Measurements from ENCODE around the gene TMEM184B. TPM values are rescaled to one million over a fixed set of nuclear protein-coding genes. Genes with fewer than 3 reads are reported as not detected.

Gene TMEM184B
- total and polyA plus RNA-seq, 4 donors = 7.5 to 12.6 (median 9.9) TPM

- TF ChIP-seq CTCF (IDR thresholded peaks at IDR 0.05; ENCODE audit: low read depth, low read length, missing input control) = no peak
Observed at GRCh38 chr22:38174626-38175025, 98.2 kb downstream of the TMEM184B start (continued).

- no peak overlapping the region for H3K4me3 ChIP-seq (ENCODE audit: low read depth in 1 of 3, low read length in 3 of 3)
- H3K4me1 ChIP-seq (ENCODE audit: control insufficient read depth in 4 of 4, insufficient read depth in 4 of 4, low read length in 3 of 4) = peaks cover 7 to 17% (median 17%) of the 10 kb centered on the region in 4 donors
- TF ChIP-seq REST (IDR thresholded peaks at IDR 0.05) = no peak
- no peak for TF ChIP-seq TAF1 (conservative IDR thresholded peaks at IDR 0.05)
- TF ChIP-seq NR2F2 (IDR thresholded peaks at IDR 0.05) = no peak
- TF ChIP-seq EGR1 (IDR thresholded peaks at IDR 0.05; ENCODE audit: low read depth in 2 of 2) = no peak
- TF ChIP-seq HNF4G (IDR thresholded peaks at IDR 0.05) = no peak
- no peak overlapping the region for H3K9ac ChIP-seq (ENCODE audit: low read depth in 1 of 2, low read length in 2 of 2)
- no peak overlapping the region for H3K27ac ChIP-seq (ENCODE audit: low read depth in 1 of 2, low read length in 2 of 2)
- H3K36me3 ChIP-seq (ENCODE audit: control insufficient read depth in 4 of 4, insufficient read depth in 3 of 4, low read depth in 1 of 4, low read length in 3 of 4) = peaks cover 0 to 1% (median 0%) of the 10 kb centered on the region in 4 donors
- DNase-seq (ENCODE audit: low spot score) = no peak
- 98% methylated on average over 4 of the region's 4 CpGs for WGBS
- H3K9me3 ChIP-seq (ENCODE audit: control insufficient read depth in 4 of 4, low read length in 3 of 4) = no peaks in the 10 kb centered on the region
- no peaks in the 10 kb centered on the region for H3K27me3 ChIP-seq (ENCODE audit: control insufficient read depth in 4 of 4, insufficient read depth in 4 of 4, low read length in 3 of 4)
Observed at GRCh38 chr22:38173641-38173906, 99.2 kb downstream of the TMEM184B start.

GRCh38 chr22:38172832-38173640 lies 99.8 kb downstream of the TMEM184B start:
- Histone ChIP-seq H3K4me3 (ENCODE audit: low read depth in 1 of 3, low read length in 3 of 3) (no peak overlapping the region), H3K36me3 (ENCODE audit: control insufficient read depth in 4 of 4, insufficient read depth in 3 of 4, low read depth in 1 of 4, low read length in 3 of 4) (peaks cover 0 to 1% (median 0%) of the 10 kb centered on the region in 4 donors), H3K4me1 (ENCODE audit: control insufficient read depth in 4 of 4, insufficient read depth in 4 of 4, low read length in 3 of 4) (peaks cover 7 to 17% (median 13%) of the 10 kb centered on the region in 4 donors), H3K9ac (ENCODE audit: low read depth in 1 of 2, low read length in 2 of 2) (no peak overlapping the region), H3K27ac (ENCODE audit: low read depth in 1 of 2, low read length in 2 of 2) (peak overlapping the region; percentile 17 to 52), H3K9me3 (ENCODE audit: control insufficient read depth in 4 of 4, low read length in 3 of 4) (no peaks in the 10 kb centered on the region), H3K27me3 (ENCODE audit: control insufficient read depth in 4 of 4, insufficient read depth in 4 of 4, low read length in 3 of 4) (no peaks in the 10 kb centered on the region)
- 41% methylated on average over 16 of the region's 16 CpGs for WGBS
- no peak for DNase-seq (ENCODE audit: low spot score)
- peak; percentile 81 for TF ChIP-seq NR2F2 (IDR thresholded peaks at IDR 0.05)
- no peak for TF ChIP-seq FOXA1 (IDR thresholded peaks at IDR 0.05)
- peak; percentile 68 for TF ChIP-seq SP1 (IDR thresholded peaks at IDR 0.05)
- TF ChIP-seq YY1 (IDR thresholded peaks at IDR 0.05) = peak; percentile 86
- peak in 1 of 2 donors; percentile 43 for TF ChIP-seq RAD21 (IDR thresholded peaks at IDR 0.05)
- TF ChIP-seq ATF3 (IDR thresholded peaks at IDR 0.05) = peak; percentile 81
- TF ChIP-seq EGR1 (IDR thresholded peaks at IDR 0.05; ENCODE audit: low read depth in 2 of 2) = peak in 1 of 2 donors; percentile 44
- TF ChIP-seq HNF4G (IDR thresholded peaks at IDR 0.05) = no peak
- TF ChIP-seq JUND (IDR thresholded peaks at IDR 0.05) = peak in 1 of 2 donors; percentile 30
- peak in 1 of 2 donors; percentile 46 for TF ChIP-seq HNF4A (conservative IDR thresholded peaks at IDR 0.05)
- no peak for TF ChIP-seq ZBTB33 (IDR thresholded peaks at IDR 0.05)
- TF ChIP-seq RXRA (IDR thresholded peaks at IDR 0.05) = peak; percentile 70 to 76
- no peak for TF ChIP-seq CTCF (IDR thresholded peaks at IDR 0.05; ENCODE audit: low read depth, low read length, missing input control)
- no peak for TF ChIP-seq REST (IDR thresholded peaks at IDR 0.05)
- TF ChIP-seq TAF1 (conservative IDR thresholded peaks at IDR 0.05) = no peak

Data from liver (tissue), 9 donors.